ENCODE data around the gene RAD23A.

Gene RAD23A

DNA sequence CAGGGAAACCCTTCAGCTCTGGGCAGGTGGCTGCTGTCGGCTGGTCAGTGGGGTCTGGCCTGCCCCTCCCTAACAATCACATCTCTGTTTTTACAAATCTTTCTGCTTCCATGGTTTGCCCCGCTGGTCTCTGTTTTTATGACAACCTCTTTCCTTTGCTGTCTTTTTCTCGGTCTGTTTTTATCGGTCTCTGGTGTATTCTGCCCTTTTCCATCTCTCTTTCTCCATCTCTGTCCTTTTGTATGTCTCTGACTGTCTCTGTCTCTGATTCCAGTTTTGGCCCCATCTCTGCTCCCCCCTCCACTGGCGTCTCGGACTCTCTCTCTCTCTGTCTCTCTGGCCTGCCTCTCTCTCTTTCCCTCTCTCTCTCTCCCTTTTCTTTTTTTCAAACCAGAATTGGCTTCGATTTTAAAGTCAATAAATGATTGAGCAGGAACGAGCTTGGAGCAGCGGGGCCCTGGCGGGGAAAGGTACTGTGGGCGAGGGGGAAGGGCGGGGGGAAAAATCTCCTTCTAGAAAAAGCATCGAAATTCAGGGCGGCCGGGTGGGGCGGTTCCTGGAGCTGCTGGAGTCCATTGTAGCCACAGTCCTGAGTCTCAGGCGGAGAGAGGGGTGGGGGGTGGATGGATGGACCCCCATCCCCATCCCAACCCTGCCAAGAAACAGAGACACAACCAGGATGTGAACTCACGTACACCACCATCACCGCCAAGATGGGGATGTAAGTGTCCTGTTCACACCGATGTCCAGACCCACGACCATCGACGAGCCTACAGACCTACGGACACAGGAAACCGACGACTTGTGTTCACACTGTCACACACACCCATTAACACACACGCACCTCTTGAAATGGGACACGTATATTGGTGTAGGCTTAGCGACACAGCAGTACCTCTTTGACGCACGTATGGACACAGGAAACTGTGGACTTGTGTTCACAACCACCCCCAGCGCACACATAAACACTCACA is 52.6 kb downstream of the RAD23A start:
- TF ChIP-seq, protein P1, sequence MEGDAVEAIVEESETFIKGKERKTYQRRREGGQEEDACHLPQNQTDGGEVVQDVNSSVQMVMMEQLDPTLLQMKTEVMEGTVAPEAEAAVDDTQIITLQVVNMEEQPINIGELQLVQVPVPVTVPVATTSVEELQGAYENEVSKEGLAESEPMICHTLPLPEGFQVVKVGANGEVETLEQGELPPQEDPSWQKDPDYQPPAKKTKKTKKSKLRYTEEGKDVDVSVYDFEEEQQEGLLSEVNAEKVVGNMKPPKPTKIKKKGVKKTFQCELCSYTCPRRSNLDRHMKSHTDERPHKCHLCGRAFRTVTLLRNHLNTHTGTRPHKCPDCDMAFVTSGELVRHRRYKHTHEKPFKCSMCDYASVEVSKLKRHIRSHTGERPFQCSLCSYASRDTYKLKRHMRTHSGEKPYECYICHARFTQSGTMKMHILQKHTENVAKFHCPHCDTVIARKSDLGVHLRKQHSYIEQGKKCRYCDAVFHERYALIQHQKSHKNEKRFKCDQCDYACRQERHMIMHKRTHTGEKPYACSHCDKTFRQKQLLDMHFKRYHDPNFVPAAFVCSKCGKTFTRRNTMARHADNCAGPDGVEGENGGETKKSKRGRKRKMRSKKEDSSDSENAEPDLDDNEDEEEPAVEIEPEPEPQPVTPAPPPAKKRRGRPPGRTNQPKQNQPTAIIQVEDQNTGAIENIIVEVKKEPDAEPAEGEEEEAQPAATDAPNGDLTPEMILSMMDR (IDR thresholded peaks at IDR 0.05; ENCODE audit: insufficient read depth, low read length, poor library complexity, severe bottlenecking) = no peak
- Histone ChIP-seq H3K36me3 (ENCODE audit: control insufficient read depth, insufficient read depth, low read length) (no peaks in the 10 kb centered on the region), H3K4me3 (replicated peaks; ENCODE audit: low read depth, low read length) (no peak overlapping the region), H3K27me3 (replicated peaks; ENCODE audit: control insufficient read depth, insufficient read depth, low read length) (no peaks in the 10 kb centered on the region; the same call in none of the 2 replicates)
- no peak for DNase-seq (ENCODE audit: extremely low read depth, insufficient read length)

DNA sequence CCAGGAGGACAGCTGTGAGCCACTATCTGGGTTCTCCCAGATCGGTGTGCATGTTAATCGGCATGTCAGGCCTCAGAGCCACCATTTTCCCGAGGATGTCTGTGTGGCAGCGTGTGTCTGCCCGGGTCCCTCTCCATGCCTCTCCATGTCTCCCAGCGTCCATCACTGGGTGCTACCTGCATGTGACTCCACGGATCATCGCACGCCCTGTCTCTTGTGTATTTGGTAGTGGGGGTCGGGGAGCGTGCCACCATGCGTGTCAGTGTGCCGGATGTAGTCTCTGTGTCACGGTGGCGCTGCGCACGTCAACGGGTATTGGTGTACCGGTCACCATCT is 55.5 kb downstream of the RAD23A start:
- TF ChIP-seq, protein P1 (IDR thresholded peaks at IDR 0.05; ENCODE audit: insufficient read depth, low read length, poor library complexity, severe bottlenecking) = no peak
- no peak overlapping the region for H3K4me3 ChIP-seq (replicated peaks; ENCODE audit: low read depth, low read length)

DNA sequence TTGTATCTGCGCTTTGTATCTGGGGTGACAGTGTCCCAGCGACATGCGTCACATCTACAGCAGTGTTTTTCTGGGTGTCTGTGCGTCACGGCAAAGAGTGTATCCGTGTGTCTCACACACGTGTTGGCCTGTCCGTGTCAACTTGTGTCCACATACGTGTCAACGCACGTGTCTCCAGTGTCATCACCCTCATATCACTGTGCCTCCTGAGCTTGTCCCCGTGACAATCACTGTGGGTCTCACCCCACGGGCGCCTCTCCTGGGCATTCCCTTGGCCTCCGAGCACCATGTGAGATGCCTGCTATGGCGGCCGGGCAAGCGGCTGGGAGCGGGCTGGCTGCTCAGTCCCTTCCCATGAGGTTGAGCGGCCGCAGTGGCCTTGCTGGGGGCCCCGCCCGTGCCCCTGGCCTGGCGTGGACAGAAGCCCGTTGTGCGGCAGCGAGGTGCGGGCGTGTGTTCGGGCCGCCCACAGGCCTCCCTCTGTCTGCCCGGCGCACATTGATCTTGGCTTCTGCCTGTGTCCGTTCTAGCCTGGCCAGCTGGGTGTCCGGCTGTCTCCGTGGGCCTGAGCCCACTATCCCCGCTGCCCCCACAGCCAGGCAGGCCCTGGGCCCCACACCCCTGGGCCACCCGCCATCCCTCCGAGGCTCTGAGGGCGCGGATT is 56.0 kb downstream of the RAD23A start:
- H3K36me3 ChIP-seq (ENCODE audit: control insufficient read depth, insufficient read depth, low read length) = no peaks in the 10 kb centered on the region
- no peak overlapping the region for H3K4me3 ChIP-seq (replicated peaks; ENCODE audit: low read depth, low read length)
- TF ChIP-seq, protein P1 (IDR thresholded peaks at IDR 0.05; ENCODE audit: insufficient read depth, low read length, poor library complexity, severe bottlenecking) = no peak
- no peak for DNase-seq (ENCODE audit: extremely low read depth, insufficient read length)
- H3K27me3 ChIP-seq (replicated peaks; ENCODE audit: control insufficient read depth, insufficient read depth, low read length) = no peaks in the 10 kb centered on the region

More for the DNA sequence above, 55.5 kb downstream of the RAD23A start:
- Histone ChIP-seq H3K36me3 (ENCODE audit: control insufficient read depth, insufficient read depth, low read length) (no peaks in the 10 kb centered on the region), H3K27me3 (replicated peaks; ENCODE audit: control insufficient read depth, insufficient read depth, low read length) (no peaks in the 10 kb centered on the region)
- no peak for DNase-seq (ENCODE audit: extremely low read depth, insufficient read length)

DNA sequence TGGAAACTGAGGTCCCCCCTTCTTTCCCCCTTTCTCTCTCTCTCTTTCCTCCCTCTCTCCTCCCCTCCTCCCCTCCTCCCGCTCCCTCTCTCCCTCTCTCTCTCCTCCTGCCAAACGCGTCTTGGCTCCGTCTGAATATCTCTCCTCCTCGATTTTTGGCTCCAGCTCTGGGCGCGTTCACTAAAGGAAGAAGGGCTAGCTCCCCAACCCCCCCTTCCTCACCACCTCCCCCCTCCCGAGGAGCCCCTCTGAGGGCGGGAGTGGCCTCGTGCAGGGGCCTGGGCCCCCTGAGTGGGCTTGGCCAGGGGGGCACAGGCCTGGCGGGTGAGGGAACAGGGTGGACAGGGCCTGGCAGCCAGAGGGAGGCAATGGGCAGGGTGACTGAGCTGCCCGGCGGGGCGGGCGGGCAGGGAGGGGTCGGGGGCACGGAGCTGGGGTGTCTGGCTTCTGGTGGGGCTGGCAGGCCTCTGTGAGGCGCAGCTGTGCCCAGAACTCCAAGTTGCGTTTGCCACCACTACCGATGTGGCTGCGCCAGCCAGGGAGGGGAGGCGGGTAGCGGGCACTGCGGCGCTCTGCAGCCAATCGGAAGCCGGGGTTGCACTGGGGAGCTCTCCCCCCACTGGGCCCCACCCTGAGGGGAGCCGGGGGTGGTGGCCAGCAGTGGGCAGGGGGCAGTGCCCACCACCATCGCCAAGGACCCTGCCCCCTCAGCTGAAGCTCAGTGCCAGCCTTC is 56.7 kb downstream of the RAD23A start:
- Histone ChIP-seq H3K36me3 (ENCODE audit: control insufficient read depth, insufficient read depth, low read length) (no peaks in the 10 kb centered on the region), H3K27me3 (replicated peaks; ENCODE audit: control insufficient read depth, insufficient read depth, low read length) (no peaks in the 10 kb centered on the region), H3K4me3 (replicated peaks; ENCODE audit: low read depth, low read length) (no peak overlapping the region)
- TF ChIP-seq, protein P1 (IDR thresholded peaks at IDR 0.05; ENCODE audit: insufficient read depth, low read length, poor library complexity, severe bottlenecking) = no peak
- DNase-seq (ENCODE audit: extremely low read depth, insufficient read length) = no peak

DNA sequence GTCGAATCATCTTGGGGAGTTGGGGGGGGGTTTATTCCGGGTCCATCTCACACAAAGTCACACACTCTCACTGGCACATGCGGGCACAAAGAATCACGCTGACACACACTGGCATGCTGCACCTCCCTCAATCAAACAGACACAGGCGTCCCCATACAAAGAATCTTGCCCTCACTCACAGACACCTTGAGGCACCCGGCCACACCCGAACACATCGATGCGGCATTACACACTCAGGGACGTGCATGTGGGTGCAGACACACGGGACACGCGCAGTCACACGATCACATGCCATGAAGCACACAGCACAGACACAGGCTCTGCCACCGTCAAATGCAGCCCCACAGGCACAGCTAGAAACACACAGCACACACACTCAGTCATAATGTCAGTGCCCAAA is 57.4 kb downstream of the RAD23A start:
- H3K27me3 ChIP-seq (replicated peaks; ENCODE audit: control insufficient read depth, insufficient read depth, low read length) = no peaks in the 10 kb centered on the region
- DNase-seq (ENCODE audit: extremely low read depth, insufficient read length) = no peak
- TF ChIP-seq, protein P1 (IDR thresholded peaks at IDR 0.05; ENCODE audit: insufficient read depth, low read length, poor library complexity, severe bottlenecking) = no peak
- no peaks in the 10 kb centered on the region for H3K36me3 ChIP-seq (ENCODE audit: control insufficient read depth, insufficient read depth, low read length)
- H3K4me3 ChIP-seq (replicated peaks; ENCODE audit: low read depth, low read length) = no peak overlapping the region
